ENCODE data around the gene HSPH1.

- TF ChIP-seq YY1 (IDR thresholded peaks at IDR 0.05; ENCODE audit: insufficient read depth, insufficient read length) (no peak), ZNF274 (IDR thresholded peaks at IDR 0.05; ENCODE audit: low read depth, low read length) (no peak)
Observed at GRCh38 chr13:31100721-31101120, 61.0 kb downstream of the HSPH1 start.

All from NT2/D1 (cell line).